Fibroblast of the conjunctiva (primary cell): ENCODE measurements around the gene ARHGAP15.

Experiments
- DNase-seq: peaks from one replicate; pipeline ENCODE4 v3.0.0-alpha.2; 2010; ENCODE audit warnings: low read depth

ARHGAP15 gene

DNA sequence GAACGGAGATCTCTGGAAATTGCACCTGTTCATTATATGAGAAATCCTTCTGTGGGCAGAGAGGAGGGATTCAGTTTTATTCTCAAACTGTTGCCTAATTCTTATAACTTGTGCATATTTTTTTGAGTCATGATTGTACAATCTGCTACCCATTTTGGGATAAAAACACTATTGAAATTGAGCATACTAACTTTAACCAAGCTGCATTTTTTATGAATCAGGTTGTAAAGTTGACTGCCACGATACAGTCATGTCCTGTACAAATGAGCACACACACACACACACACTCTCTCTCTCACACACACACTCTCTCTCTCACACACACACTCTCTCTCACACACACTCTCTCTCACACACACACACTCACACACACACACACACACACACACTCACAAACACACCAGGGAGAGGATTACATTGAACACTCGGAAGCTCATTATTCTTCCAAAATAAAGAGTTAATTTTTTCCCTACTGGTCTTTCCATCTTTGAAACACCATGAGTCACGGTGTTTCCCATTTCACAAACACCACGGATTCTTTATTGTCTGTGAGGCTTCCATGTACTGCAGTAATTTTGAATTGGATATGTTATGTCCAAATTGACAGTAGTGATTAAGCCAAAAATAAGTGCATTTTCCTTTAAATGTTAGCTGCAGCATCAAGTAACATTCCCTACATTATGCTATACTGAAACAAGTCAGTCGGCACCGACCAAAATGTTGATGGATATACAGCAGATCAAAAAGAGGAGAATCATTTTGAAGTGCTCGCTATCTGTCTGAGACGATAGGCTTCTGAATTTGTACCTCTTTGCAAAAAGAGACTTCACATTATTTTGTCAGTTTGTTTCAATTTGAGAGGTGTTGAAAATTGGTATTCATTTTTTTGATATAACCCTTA is 216.9 kb downstream of the ARHGAP15 start:
- DNase-seq = no peak

DNA sequence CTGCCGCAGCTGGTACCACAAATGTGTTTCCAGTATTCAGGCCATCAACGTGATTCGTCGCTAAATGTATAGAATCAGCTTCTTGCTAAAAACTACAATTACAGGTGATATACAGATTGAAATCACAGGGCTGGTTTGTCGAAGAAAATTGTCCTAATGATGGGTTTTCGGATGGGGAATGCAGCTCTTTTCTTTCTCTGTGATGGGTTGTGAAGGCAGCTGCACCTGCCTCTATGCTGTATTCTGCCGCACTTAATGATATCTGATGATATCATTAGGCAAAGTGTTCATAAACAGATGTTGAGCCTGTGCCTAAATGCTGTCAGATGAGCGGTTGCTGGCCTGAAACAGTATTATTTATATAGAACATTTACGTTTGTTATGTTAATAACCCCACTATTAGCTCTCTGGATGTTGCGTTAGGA is 218.1 kb downstream of the ARHGAP15 start:
- no peak for DNase-seq

DNA sequence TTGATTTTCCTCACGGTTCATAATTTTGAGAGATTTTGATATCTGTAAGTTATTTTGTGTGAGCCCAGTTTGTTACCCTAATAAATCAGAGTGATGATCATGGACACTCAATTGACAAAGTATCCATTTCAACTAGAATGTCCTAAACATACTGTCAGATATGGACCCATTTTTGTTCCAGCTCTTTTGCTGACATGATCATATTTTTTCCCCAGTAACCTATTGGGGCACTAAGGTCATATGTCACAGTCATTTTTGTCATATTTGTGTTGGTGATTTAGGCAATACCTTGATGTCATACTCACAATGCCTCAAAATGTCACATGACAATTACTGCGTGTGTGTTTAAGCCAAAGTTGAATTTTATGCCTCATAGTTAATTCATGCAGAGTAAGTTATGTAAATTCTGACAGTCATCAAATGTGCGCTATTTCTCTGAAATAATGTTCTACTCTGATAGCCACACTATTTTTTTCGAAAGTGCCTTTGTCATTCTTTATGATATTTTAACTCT is 218.7 kb downstream of the ARHGAP15 start:
- no peak for DNase-seq

DNA sequence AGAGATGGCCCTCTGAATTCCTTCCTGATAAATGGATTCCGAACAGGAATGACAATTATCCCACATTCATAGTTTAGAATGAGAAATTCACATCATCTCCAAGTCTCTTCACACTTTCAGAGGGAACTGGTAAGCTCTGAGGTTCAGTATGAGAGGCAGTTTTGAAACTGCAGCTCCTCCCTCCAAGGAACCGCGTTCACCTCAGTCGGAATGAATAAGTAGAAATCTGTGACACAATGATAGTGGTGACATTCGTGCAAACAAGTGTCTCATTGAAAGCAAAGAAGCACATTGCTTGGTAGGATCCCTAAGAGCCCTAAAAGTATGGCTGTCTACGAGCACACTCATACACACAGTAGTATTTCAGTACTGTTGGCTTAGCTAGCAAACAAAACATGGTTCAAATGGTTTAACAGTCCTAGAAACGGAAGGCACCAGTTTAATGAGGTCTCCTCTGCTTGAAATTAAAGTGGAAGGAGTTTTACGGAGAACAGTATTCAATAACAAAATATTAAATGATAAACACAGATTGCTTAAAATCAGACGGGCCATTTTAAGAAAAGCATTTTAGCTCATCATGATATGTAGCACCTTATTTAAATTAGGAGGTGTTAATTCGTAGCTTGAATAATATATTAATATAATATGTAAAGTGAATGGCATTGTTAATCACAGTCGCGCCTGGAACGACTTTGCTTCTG is 225.0 kb downstream of the ARHGAP15 start:
- no peak for DNase-seq

DNA sequence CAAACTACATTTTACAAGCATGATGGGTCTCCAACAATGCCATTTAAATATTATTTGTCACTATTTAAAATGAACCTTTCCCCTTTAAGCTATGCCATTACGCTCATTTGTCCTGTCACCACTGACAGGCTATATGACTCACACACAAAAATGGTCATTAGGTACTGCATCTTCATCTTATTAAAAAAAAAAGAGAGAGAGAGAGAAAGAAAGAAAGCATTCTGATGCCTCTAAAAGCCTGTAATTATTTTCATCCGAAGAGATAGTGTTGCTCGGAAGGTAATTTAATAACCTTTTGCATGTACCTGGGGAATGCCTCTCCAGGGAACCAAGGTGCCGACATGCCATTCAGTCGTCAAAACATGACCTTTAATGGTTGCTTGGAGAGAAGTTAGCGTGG is 226.7 kb downstream of the ARHGAP15 start:
- no peak for DNase-seq

DNA sequence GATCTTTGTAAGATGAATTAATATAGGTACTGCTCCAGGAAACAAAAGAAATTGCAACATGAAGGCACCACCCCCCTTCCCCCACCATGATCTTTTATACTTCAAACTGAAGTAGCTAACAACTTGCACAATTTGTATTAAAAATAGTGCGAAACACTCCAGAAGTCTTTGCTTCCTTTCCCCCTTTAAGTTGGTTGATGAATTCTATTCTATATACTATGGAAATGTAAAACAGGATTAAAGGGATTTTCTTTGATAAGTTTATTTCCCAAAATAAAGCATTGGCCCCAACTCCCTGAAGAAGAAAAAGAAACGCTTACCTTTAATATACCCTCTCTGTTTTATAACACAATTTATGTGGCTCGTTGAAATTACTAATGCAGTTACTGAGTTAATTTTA is 227.1 kb downstream of the ARHGAP15 start:
- DNase-seq = no peak

DNA sequence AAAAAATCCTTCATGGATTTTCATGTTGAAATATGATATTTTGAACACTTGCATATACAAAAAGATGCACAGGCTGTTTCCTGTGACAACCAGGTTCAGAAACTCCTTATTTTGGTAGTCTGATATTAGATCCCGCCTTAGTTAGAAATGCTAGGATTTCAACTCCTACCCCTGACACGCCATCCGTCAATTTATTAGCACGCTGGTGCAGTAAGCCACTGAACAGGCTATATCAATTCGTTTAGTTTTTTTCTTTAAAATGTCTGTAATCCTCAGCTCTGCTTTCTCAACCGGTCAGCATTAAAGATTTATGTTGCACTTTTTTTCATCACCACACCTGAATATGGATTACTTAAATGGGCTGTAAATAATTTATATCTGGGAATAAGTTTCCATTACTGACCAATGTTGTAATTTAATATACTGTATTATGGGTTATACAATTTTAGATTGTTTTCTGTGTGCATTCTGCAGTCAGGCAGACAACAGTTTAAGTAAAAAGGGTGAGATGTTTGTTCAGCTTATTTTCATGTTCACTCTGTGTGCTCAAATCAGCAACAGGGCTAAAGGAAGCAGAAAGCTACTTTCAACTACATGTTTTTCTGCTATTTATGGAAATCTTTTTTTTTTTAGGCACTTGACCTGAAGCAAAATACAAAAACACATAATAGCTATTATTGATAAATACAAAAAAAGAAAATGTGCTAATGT is 227.7 kb downstream of the ARHGAP15 start:
- no peak for DNase-seq

DNA sequence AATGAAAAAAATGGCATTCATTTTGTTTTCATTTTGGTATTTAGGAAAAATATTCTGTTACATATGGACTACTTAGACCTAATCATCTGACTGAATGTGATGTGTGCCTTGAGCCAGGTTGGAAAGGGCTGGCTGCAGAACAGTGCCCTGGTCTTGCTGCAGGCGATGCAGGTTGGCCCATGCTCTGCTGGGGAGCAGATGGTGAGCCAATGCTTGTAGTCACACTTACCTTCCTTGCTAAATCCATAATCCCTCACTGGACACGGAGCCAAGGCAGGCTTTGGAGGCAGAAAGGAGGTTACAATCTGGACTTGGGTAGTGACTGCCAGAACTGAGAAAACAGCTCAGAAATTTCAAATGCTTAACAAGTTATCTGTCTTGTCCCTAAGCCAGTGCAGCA is 228.7 kb downstream of the ARHGAP15 start:
- no peak for DNase-seq

DNA sequence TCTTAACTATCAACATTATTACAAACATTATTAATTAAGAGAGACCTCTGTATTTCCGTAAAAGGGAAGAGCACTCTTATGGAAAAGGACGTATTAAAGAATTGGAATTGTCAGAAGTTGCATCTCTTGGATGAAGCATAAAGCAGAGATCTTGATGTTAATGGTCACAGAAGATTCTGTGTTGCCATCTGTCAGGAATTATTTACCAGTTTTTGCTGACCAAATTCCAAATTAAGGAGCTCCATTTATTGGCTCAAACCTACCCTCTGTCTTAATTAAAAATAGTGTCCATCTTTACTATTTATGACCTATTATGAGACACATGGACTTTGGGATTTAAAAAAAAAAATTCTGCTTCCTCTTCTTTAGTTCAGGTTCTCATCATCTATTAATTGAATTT is 232.1 kb downstream of the ARHGAP15 start:
- DNase-seq = no peak

DNA sequence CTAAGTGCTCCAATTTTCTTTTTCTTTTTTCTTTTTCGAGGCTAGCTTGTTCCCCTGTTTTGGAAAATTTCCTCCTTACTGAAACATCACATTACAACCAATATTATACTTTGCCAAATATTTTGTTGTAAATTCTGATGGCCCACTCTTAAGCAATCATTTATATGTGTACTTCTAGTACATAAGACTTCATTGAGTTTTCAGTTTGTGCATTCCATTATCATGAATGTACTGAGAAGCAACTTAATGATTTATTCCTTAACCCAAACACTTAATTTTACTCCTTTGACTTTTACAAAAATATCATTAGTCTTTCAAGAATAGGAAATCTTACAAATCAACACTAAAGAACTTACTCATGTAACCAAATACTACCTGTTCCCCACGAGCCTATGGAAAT is 242.4 kb downstream of the ARHGAP15 start:
- no peak for DNase-seq

DNA sequence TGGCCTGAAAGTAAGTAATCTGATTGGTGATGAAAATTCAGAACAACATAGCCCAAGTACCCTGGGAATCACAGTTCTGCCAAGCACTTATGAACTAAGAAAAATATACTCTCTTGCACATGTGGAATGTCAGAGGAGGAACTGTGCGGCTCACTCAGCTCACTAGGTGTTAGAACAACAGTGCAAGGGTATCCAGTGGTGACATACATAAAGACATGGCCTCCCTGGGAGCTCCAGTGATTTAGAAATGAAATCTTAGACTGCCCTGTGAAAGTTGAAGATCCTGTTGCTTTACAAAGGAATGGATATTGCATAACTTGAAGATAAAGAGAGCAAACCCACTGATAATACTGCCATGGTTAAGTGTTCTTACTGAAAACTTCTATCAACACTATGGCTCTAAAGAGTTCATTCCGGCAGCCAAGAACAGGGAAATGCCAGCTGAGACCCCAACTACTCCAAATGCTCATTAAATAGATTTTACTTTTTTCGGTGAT is 246.2 kb downstream of the ARHGAP15 start:
- DNase-seq = no peak

DNA sequence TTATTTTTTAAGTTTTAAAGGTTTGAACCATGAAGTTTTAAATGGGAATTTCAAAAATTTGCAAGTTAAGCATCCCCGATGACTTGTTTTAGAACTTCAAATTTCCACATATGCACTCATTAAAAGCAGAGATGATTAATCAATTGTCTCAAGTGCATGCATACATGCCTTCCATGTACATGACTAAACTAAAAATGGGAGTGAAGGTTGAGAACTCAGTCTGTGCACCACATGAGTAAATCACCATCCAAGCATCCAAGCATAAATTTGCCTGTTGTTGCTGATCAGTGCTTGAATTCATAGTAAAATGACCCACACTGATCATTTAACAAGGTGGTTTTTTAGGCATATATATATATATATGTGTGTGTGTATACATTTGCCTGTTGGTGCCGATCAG is 249.8 kb downstream of the ARHGAP15 start:
- no peak for DNase-seq

DNA sequence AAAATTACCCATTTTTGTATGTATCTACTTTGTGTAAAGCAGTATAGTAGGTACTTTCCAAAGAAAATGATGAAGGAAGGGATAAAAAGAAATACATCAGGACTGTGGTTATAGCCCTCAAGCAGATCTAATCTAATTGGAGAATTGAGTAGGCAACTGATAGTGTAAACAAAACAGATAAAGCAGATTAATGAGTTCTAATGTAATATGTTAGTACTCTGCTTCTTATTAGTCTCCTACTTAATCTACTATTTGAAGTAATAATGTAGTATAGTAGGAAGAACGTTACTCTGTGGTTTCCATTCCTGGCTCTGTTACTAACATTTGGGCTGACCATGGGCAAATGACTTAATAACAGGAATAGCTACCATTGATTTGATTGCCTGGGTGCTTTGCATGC is 250.7 kb downstream of the ARHGAP15 start:
- DNase-seq = no peak

DNA sequence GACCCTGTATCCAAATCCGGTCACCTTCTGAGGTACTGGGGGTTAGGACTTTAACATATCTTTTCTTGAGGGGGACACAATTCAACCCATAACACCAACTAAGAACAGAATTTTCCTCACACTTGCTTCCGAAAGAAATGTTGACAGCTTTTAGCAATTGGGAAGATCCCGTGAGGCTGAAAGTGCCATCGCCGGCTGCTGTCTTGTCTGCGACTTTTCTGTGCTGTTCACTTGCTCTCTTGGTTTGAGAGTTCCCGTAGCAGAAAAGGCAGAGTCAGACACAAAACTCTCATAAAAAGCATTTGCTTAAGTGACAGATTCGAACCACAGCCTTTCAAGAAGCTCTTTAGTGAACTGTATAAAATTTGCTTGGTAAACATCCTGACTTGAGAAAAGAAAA is 253.4 kb downstream of the ARHGAP15 start:
- no peak for DNase-seq

DNA sequence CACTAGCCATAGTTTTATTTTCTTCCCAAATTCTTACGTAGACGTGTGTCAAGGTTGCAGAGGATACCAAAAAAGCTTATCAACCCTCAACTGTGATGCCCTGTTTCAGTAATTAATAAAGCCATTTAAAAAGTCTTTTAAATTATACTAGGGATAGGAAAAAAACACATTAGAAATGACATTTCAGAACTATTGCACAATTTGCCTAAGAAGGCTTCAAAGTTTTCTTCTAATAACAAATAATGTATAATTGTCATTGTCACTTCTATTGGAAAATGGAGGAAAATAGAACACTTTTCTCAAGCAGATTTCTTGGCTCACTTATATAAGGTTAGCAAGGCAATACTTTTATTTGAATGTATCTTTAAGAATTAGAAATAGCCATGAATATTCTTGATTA is 253.8 kb downstream of the ARHGAP15 start:
- DNase-seq = no peak

DNA sequence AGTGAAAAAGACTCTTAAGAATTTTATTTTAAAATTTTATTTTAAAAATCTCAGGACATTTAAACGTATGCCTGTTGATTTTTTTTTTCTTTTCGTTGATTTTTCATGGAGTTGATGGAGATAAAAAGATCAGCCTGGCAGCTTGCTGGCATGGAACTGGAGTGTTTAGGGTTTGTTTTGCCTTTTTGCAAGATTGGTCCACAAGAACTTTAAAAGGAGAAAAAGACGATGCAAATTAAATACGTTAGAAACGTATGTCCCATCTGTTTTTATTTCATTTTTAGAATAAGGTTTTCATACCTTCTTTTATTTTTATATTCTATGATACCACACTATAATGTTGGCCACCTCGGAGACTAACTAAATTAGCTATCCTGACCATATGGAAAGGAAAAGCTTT is 254.9 kb downstream of the ARHGAP15 start:
- DNase-seq = no peak

DNA sequence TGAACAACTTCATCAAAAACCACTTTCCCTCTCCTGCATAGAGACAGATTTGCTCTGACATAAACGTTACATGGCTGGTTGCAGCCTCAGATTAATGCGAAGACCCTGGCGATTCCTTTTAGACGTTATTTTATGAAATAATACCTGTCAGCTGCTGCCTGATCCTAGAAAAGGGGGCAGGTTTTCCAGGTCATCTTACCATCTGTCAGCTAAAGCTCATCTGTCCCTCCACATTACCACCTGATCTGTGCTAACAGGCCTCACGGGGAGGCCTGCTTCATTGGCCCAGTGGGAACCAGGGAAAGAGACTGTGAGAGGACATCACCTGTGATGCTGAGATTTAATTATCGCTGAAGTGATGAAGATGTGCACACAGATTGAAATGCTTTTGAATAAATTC is 261.0 kb downstream of the ARHGAP15 start:
- DNase-seq = no peak

DNA sequence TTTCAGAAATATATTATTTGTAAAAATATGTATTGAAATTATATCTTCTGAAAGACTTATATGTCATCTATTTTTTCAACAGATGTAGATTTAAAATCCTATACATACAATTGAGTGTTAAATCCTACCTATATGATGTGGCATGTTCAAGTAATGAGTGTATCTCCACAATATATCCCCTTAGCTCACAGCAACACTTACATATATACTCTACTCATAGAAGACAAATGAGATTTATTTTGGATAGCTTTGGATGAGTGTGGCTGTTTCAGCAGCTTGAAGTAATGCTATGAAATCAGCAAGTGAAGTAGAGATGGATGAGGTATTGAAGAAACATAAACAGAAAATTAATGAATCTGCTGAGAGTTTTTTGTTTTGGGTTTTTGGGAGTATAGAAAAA is 263.1 kb downstream of the ARHGAP15 start:
- no peak for DNase-seq

DNA sequence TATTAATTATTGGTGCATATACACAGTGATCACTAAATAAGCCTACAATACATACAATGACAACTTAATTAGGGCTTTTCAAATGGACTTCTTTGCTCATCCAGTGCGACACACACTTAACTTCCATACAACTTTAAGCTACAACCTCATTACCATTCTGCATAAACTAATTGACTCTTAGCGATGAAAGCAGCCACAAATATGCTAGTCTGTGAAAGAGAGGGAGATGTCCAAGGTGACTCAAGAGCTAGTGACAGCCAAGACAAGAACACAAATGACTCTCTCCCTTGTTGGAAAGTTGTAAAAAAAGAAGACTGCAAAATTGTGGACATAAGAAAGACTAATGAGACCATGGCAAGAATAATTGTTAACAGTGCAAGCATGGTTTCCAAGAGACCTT is 264.8 kb downstream of the ARHGAP15 start:
- no peak for DNase-seq

DNA sequence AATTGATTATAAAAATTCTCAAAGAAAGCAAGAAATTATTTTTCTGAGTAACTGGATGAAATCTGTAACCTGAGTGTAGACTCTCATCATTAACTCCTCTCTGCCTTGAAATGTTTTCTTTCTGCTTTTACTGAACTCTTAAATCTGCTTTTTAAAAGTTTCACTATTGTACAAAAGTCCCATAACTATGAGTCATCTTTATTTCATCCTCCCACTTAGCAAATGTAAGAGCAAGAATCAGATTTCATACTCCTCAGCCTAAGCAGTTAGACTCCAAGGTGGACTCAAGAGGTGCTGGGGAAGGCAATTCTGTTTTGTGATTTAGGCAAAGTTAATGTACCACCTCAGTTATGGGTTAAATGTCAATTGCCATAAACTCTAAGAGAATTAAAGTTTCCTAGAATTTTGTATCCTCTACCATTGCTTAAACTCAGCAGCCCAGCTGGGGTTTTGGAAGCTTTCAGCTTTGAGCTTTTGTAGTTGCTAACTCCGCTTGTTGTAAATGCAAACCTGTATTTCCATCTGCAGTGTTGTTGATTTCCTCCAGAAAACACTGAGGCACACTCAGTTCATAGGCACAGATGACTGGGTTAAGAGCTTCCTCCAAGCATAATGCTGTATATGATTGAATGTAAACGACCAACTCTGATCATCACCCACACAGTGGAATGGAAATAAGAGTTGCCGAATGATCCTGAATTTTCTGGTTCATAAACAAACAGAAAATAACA is 268.8 kb downstream of the ARHGAP15 start:
- DNase-seq = peak; percentile 29

DNA sequence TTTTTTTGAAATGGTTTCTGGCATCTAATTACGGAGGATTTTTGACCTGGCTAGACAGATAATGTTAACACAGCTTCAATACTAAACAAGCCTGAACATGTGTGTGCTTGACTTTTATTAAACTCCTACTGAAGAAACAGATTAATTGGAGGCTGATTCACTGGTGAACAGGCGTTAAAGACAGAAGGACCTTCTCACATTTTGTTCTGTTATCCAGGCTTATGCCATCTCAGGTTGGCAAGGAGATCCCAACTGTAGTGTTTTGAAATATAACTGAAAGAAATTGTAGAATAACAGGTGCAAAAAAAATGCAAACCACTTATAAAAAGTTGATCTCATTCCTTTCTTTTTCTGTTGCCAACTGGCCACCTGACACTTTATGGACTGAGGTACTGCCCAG is 269.6 kb downstream of the ARHGAP15 start:
- no peak for DNase-seq

DNA sequence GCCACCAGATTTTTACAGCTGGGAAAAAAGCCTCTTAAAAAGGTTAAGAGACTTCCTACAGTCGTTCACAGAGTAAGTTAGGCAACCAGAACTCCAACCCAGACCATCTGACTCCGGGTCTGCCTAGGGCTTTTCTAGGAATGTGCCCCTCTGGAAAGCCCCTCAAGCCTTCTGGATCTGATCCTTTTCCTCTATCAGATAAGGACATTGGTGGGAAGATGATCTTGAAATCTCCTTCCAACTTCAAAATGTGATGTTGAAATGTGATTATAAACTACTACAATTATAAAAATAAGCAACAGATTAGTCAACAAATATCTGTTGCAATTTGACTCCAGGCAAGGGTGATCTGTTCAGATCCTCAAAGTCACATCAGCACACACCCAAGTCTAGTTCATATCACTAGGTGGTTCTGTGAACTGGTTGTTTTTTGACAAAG is 270.4 kb downstream of the ARHGAP15 start:
- DNase-seq = peak; percentile 14
